Activated CD4-positive, alpha-beta memory T cell treated with anti-CD3 and anti-CD28 coated beads, Interleukin-2, amount 10 ng/mL, durations not matched to agents 7 days and 5 days (primary cell): Measurements from ENCODE around the gene DDN. TPM values are rescaled to one million over a fixed set of nuclear protein-coding genes. Genes with fewer than 3 reads are reported as not detected.

Source experiments
- CTCF ChIA-PET: fragments of 350-600 bp; sonication (Branson Sonifier 250); formaldehyde crosslinking; loops from one replicate; lab custom pipeline; 2021; ENCODE audit warnings: antibody characterized with exemption, inconsistent platforms; lab: Charles Lee
- POLR2A ChIA-PET: fragments of 350-600 bp; sonication (Branson Sonifier 250); formaldehyde crosslinking; loops from one replicate; lab custom pipeline; 2021; ENCODE audit warnings: antibody characterized with exemption; lab: Charles Lee
- DNase-seq: peaks from one replicate; pipeline ENCODE4 v3.0.0-alpha.2; 2020
- H3K27ac Mint-ChIP-seq: one replicate; pipeline ENCODE4 v1.8.0; 2021; ENCODE audit warnings: mild to moderate bottlenecking, mixed read lengths
- H3K27me3 Mint-ChIP-seq: one replicate; pipeline ENCODE4 v1.8.0; 2021; ENCODE audit warnings: mixed read lengths
- H3K36me3 Mint-ChIP-seq: one replicate; pipeline ENCODE4 v1.8.0; 2021; ENCODE audit warnings: low read depth, mixed read lengths
- H3K4me1 Mint-ChIP-seq: one replicate; pipeline ENCODE4 v1.8.0; 2021; ENCODE audit warnings: mixed read lengths
- H3K4me3 Mint-ChIP-seq: one replicate; pipeline ENCODE4 v1.8.0; 2021; ENCODE audit warnings: mild to moderate bottlenecking, mixed read lengths
- H3K9me3 Mint-ChIP-seq: one replicate; pipeline ENCODE4 v1.8.0; 2021; ENCODE audit warnings: mixed read lengths
- total RNA-seq, 2 experiments: library from RNA; stranded (reverse); gene quantifications; one replicate each; pipeline ENCODE4 v1.2.3, GENCODE V29; 2021

Gene DDN
- total RNA-seq, 2 experiments from 2014 or later: 0.23 TPM

GRCh38 chr12:48952691-48953090 is 46.5 kb downstream of the DDN start:
- H3K27me3 Mint-ChIP-seq: no peaks in the 10 kb centered on the region
- POLR2A ChIA-PET: interaction anchor here (0.8 to 1.2 kb wide), 4 partner anchors 9 to 100 kb away, joined by 3 to 5 read pairs (median 3); no protein-coding TSS in a partner anchor
- no peak for DNase-seq
- H3K9me3 Mint-ChIP-seq: no peaks in the 10 kb centered on the region
- no peak overlapping the region for H3K27ac Mint-ChIP-seq
- H3K4me3 Mint-ChIP-seq: no peak overlapping the region
- CTCF ChIA-PET: interaction anchor here (1.1 to 1.3 kb wide), 5 partner anchors 9 to 35 kb away, joined by 3 to 4 read pairs (median 3); no protein-coding TSS in a partner anchor
- H3K36me3 Mint-ChIP-seq: peaks cover 49% of the 10 kb centered on the region
- H3K4me1 Mint-ChIP-seq: peaks cover 36% of the 10 kb centered on the region

- CTCF ChIA-PET: interaction anchor here (0.6 to 2.1 kb wide), 3 partner anchors 10 to 40 kb away, joined by 4 to 8 read pairs (median 6); partner anchors contain the start of gene ARF3
- H3K27me3 Mint-ChIP-seq: no peaks in the 10 kb centered on the region
- H3K4me1 Mint-ChIP-seq: peaks cover 9% of the 10 kb centered on the region
- H3K27ac Mint-ChIP-seq: no peak overlapping the region
- no peak overlapping the region for H3K4me3 Mint-ChIP-seq
- H3K9me3 Mint-ChIP-seq: no peaks in the 10 kb centered on the region
- peaks cover 14% of the 10 kb centered on the region for H3K36me3 Mint-ChIP-seq
- POLR2A ChIA-PET: no interaction called here
- DNase-seq: no peak
These were observed 51.4 kb downstream of the DDN start for GRCh38 chr12:48947727-48948126.

- no peaks in the 10 kb centered on the region for H3K27me3 Mint-ChIP-seq
- CTCF ChIA-PET: interaction anchor here (0.6 to 2.1 kb wide), 3 partner anchors 11 to 41 kb away, joined by 4 to 8 read pairs (median 6); partner anchors contain the start of gene ARF3
These were observed 52.2 kb downstream of the DDN start for GRCh38 chr12:48946943-48947342.

GRCh38 chr12:48946205-48946604 is 53.0 kb downstream of the DDN start:
- Mint-ChIP-seq H3K27me3 (no peaks in the 10 kb centered on the region), H3K9me3 (no peaks in the 10 kb centered on the region), H3K4me1 (peaks cover 5% of the 10 kb centered on the region), H3K4me3 (no peak overlapping the region), H3K27ac (no peak overlapping the region), H3K36me3 (peaks cover 13% of the 10 kb centered on the region)
- POLR2A ChIA-PET: interaction anchor here (3.0 kb wide), 1 partner anchor 80 kb away, joined by 8 read pairs; the partner anchor contains the start of gene RND1
- no peak for DNase-seq
- CTCF ChIA-PET: interaction anchor here (0.7 to 1.0 kb wide), 4 partner anchors 10 to 51 kb away, joined by 3 to 4 read pairs (median 3); no protein-coding TSS in a partner anchor

More at GRCh38 chr12:48946943-48947342, 52.2 kb downstream of the DDN start:
- Mint-ChIP-seq H3K4me1 (peaks cover 5% of the 10 kb centered on the region), H3K27ac (no peak overlapping the region), H3K4me3 (no peak overlapping the region), H3K36me3 (peaks cover 15% of the 10 kb centered on the region), H3K9me3 (no peaks in the 10 kb centered on the region)
- DNase-seq: no peak
- POLR2A ChIA-PET: no interaction called here

Other genes with a start within 250 kb of the DDN start
- under 1 TPM in 1 of 2 experiments, not detected in 1; 0.05 TPM for gene ADCY6, start 210.3 kb downstream of the DDN start, total RNA-seq
- 10 to 100 TPM; 32.8 to 34.2 TPM for gene CACNB3, start 180.9 kb downstream of the DDN start, total RNA-seq
- gene DDX23, start 147.2 kb downstream of the DDN start, total RNA-seq: 100 to 1,000 TPM; 117 to 127 TPM
- gene RND1, start 133.5 kb downstream of the DDN start, total RNA-seq: 1 to 10 TPM; 2.6 to 3.0 TPM
- 10 to 100 TPM; 73.4 to 78.7 TPM for gene FKBP11, start 73.9 kb downstream of the DDN start, total RNA-seq
- gene ARF3, start 41.9 kb downstream of the DDN start, total RNA-seq: 100 to 1,000 TPM; 114 to 122 TPM
- 1 to 10 TPM; 4.1 to 4.2 TPM for gene WNT10B, start 27.6 kb downstream of the DDN start, total RNA-seq
- gene WNT1, start 21.1 kb downstream of the DDN start, total RNA-seq: under 1 TPM; 0.33 to 0.73 TPM
- 10 to 100 TPM; 65.9 to 70.2 TPM for gene PRKAG1, start 19.4 kb upstream of the DDN start, total RNA-seq
- 10 to 100 TPM; 82.3 to 87.8 TPM for gene KMT2D, start 61.4 kb upstream of the DDN start, total RNA-seq
- 10 to 100 TPM; 14.8 to 15.8 TPM for gene RHEBL1, start 70.6 kb upstream of the DDN start, total RNA-seq
- under 1 TPM; 0.08 to 0.20 TPM for gene DHH, start 95.4 kb upstream of the DDN start, total RNA-seq
- gene LMBR1L, start 111.5 kb upstream of the DDN start, total RNA-seq: 10 to 100 TPM; 82.8 to 85.3 TPM
- 1,000 to 10,000 TPM; 1,691 to 1,705 TPM for gene TUBA1B, start 132.0 kb upstream of the DDN start, total RNA-seq
- gene TUBA1A, start 189.7 kb upstream of the DDN start, total RNA-seq: 100 to 1,000 TPM; 106 to 109 TPM